H9 (cell line): Measurements from ENCODE around the gene FRZB. TPM values are rescaled to one million over a fixed set of nuclear protein-coding genes. Genes with fewer than 3 reads are reported as not detected.

ENCODE experiments used
- DNase-seq: peaks from one replicate; pipeline ENCODE4 v3.0.0-alpha.2; 2017
- H2AFZ ChIP-seq: one replicate; pipeline ENCODE4 v1.6.1; 2013; ENCODE audit warnings: mild to moderate bottlenecking, low read length, control low read depth, moderate library complexity
- H2AK5ac ChIP-seq: 2 replicates; pipeline ENCODE4 v1.6.1; 2013; ENCODE audit warnings: low read length, control low read depth, mixed read lengths; ENCODE audit not compliant: insufficient read length
- H2BK120ac ChIP-seq: one replicate; pipeline ENCODE4 v1.6.1; 2013; ENCODE audit warnings: low read depth, mild to moderate bottlenecking, low read length, control low read depth, inconsistent platforms; ENCODE audit not compliant: poor library complexity, severe bottlenecking
- H2BK12ac ChIP-seq: 2 replicates; pipeline ENCODE4 v1.6.1; 2013; ENCODE audit warnings: low read length, control low read depth, mixed read lengths, low read depth; ENCODE audit not compliant: insufficient read length
- H2BK15ac ChIP-seq: 2 replicates; pipeline ENCODE4 v1.6.1; 2013; ENCODE audit warnings: low read depth, low read length, control low read depth
- H2BK20ac ChIP-seq: one replicate; pipeline ENCODE4 v1.6.1; 2013; ENCODE audit warnings: low read depth, mild to moderate bottlenecking, low read length, control low read depth, inconsistent platforms; ENCODE audit not compliant: poor library complexity, severe bottlenecking
- H2BK5ac ChIP-seq: 2 replicates; pipeline ENCODE4 v1.6.1; 2013; ENCODE audit warnings: low read length, control low read depth, mixed read lengths; ENCODE audit not compliant: insufficient read length
- H3K14ac ChIP-seq: 2 replicates; pipeline ENCODE4 v1.6.1; 2013; ENCODE audit warnings: low read length, control low read depth; ENCODE audit not compliant: insufficient read depth
- H3K18ac ChIP-seq: 2 replicates; pipeline ENCODE4 v1.6.1; 2013; ENCODE audit warnings: low read depth, mild to moderate bottlenecking, mixed read lengths, low read length, control low read depth; ENCODE audit not compliant: insufficient read length
- H3K23ac ChIP-seq: 2 replicates; pipeline ENCODE4 v1.6.1; 2013; ENCODE audit warnings: low read length, control low read depth, mixed read lengths, low read depth; ENCODE audit not compliant: insufficient read length
- H3K23me2 ChIP-seq: 2 replicates; pipeline ENCODE4 v1.6.1; 2013; ENCODE audit warnings: low read depth, mild to moderate bottlenecking, mixed read lengths, low read length, control low read depth; ENCODE audit not compliant: insufficient read length, poor library complexity, severe bottlenecking
- H3K27ac ChIP-seq: 2 replicates; pipeline ENCODE4 v1.5.1; 2013; ENCODE audit warnings: low read length, control low read depth, mixed read lengths, low read depth; ENCODE audit not compliant: insufficient read length
- H3K27me3 ChIP-seq: 2 replicates; pipeline ENCODE4 v1.6.1; 2013; ENCODE audit warnings: low read length, control low read depth, inconsistent platforms; ENCODE audit not compliant: insufficient read depth
- H3K4ac ChIP-seq: 2 replicates; pipeline ENCODE4 v1.6.1; 2013; ENCODE audit warnings: low read depth, mild to moderate bottlenecking, control low read depth, inconsistent platforms, low read length, moderate library complexity
- H3K4me1 ChIP-seq: 2 replicates; pipeline ENCODE4 v1.6.1; 2013; ENCODE audit warnings: low read length, control low read depth, inconsistent platforms; ENCODE audit not compliant: insufficient read depth
- H3K4me2 ChIP-seq: 2 replicates; pipeline ENCODE4 v1.6.1; 2013; ENCODE audit warnings: low read length, control low read depth, mixed read lengths; ENCODE audit not compliant: insufficient read length, insufficient read depth
- H3K56ac ChIP-seq: 2 replicates; pipeline ENCODE4 v1.6.1; 2013; ENCODE audit warnings: low read depth, mild to moderate bottlenecking, mixed read lengths, low read length, control low read depth; ENCODE audit not compliant: insufficient read length
- H3K79me1 ChIP-seq: 2 replicates; pipeline ENCODE4 v1.6.1; 2013; ENCODE audit warnings: low read depth, mild to moderate bottlenecking, moderate library complexity, low read length, control low read depth, inconsistent platforms; ENCODE audit not compliant: insufficient read depth, poor library complexity, severe bottlenecking
- H3K79me2 ChIP-seq: 2 replicates; pipeline ENCODE4 v1.6.1; 2013; ENCODE audit warnings: low read length, control low read depth, inconsistent platforms; ENCODE audit not compliant: insufficient read depth
- H3K9ac ChIP-seq: 2 replicates; pipeline ENCODE4 v1.6.1; 2013; ENCODE audit warnings: low read length, control low read depth, mixed read lengths; ENCODE audit not compliant: insufficient read length; ENCODE audit errors: extremely low read depth
- H3K9me3 ChIP-seq: one replicate; pipeline ENCODE4 v1.6.1; 2013; ENCODE audit warnings: low read depth, low read length, inconsistent platforms; ENCODE audit not compliant: control insufficient read depth
- H3T11ph ChIP-seq: one replicate; pipeline ENCODE4 v1.6.1; 2013; ENCODE audit warnings: mild to moderate bottlenecking, low read length, control low read depth, inconsistent platforms
- H4K20me1 ChIP-seq: one replicate; pipeline ENCODE4 v1.6.1; 2013; ENCODE audit not compliant: control insufficient read depth, insufficient read length, insufficient read depth
- H4K5ac ChIP-seq: 2 replicates; pipeline ENCODE4 v1.6.1; 2013; ENCODE audit warnings: low read depth, mild to moderate bottlenecking, mixed read lengths, low read length, control low read depth; ENCODE audit not compliant: insufficient read length
- H4K8ac ChIP-seq: replicated peaks from 2 replicates; pipeline ENCODE4 v1.6.1; 2013; ENCODE audit warnings: low read length, control low read depth, mixed read lengths, low read depth; ENCODE audit not compliant: insufficient read length
- H4K91ac ChIP-seq: 2 replicates; pipeline ENCODE4 v1.6.1; 2013; ENCODE audit warnings: low read depth, mild to moderate bottlenecking, moderate library complexity, mixed read lengths, low read length, control low read depth; ENCODE audit not compliant: insufficient read length
- H3K27ac Mint-ChIP-seq, 3 experiments: 2 replicates in 2 of 3; 3 replicates in 1 of 3; pipeline ENCODE4 v1.8.0; 2020 to 2021; ENCODE audit warnings: mixed read lengths in 3 of 3, mild to moderate bottlenecking in 1 of 3, moderate library complexity in 1 of 3
- H3K27me3 Mint-ChIP-seq: 2 replicates; pipeline ENCODE4 v1.8.0; 2021; ENCODE audit warnings: low read depth, mild to moderate bottlenecking, moderate library complexity, mixed read lengths
- H3K36me3 Mint-ChIP-seq, 3 experiments: 2 replicates in 2 of 3; 3 replicates in 1 of 3; pipeline ENCODE4 v1.8.0; 2020 to 2021; ENCODE audit warnings: low read depth in 3 of 3, mixed read lengths in 3 of 3; ENCODE audit not compliant: insufficient read depth in 1 of 3
- H3K4me1 Mint-ChIP-seq, 2 experiments: 2 replicates each; pipeline ENCODE4 v1.8.0; 2020; ENCODE audit warnings: mixed read lengths in 2 of 2
- H3K4me3 Mint-ChIP-seq, 2 experiments: 2 replicates in 1 of 2; 3 replicates in 1 of 2; pipeline ENCODE4 v1.8.0; 2020 to 2021; ENCODE audit warnings: mild to moderate bottlenecking in 2 of 2, mixed read lengths in 2 of 2, moderate library complexity in 1 of 2
- H3K9me3 Mint-ChIP-seq, 2 experiments: 2 replicates in 1 of 2; 3 replicates in 1 of 2; pipeline ENCODE4 v1.8.0; 2020; ENCODE audit warnings: mild to moderate bottlenecking in 2 of 2, mixed read lengths in 2 of 2, moderate library complexity in 1 of 2
- CTCF ChIP-seq: fragments of 200-600 bp; sonication (generic); conservative IDR thresholded peaks from 3 replicates; pipeline ENCODE4 v1.8.0; 2021; ENCODE audit warnings: antibody characterized with exemption, mild to moderate bottlenecking
- WGBS: extraction: QIAGEN DNeasy Blood & Tissue Kit; methylation state at CpG from one replicate; pipeline ENCODE4 v1.1.7; 2013; ENCODE audit warnings: missing lambda C conversion rate, low lambda C conversion rate, mixed read lengths; ENCODE audit not compliant: insufficient read length; ENCODE audit errors: extremely low coverage; 5-methylcytosine and 5-hydroxymethylcytosine counted together
- total RNA-seq: library from RNA; stranded (reverse); gene quantifications from 2 replicates; pipeline ENCODE4 v1.2.1, GENCODE V29; 2021

Gene FRZB
- total RNA-seq, 1 experiment from 2014 or later, result 1.1 TPM

- TF ChIP-seq CTCF, result no peak
Observed at GRCh38 chr2:182887093-182887492, 20.7 kb upstream of the FRZB start.

More at GRCh38 chr2:182887093-182887492, 20.7 kb upstream of the FRZB start:
- H2BK20ac ChIP-seq, result no peak overlapping the region
- H3K79me2 ChIP-seq, result no peaks in the 10 kb centered on the region
- H4K8ac ChIP-seq, result no peak overlapping the region
- no peak overlapping the region for H3K56ac ChIP-seq
- no peaks in the 10 kb centered on the region for H3K4me1 ChIP-seq
- H3K9me3 Mint-ChIP-seq, result no peaks in the 10 kb centered on the region
- no peak overlapping the region for H3K4ac ChIP-seq
- H3K36me3 Mint-ChIP-seq, result no peaks in the 10 kb centered on the region
- no peak overlapping the region for H2BK12ac ChIP-seq
- H3K27ac ChIP-seq, result no peak overlapping the region
- H4K20me1 ChIP-seq, result no peaks in the 10 kb centered on the region
- no peak overlapping the region for H3K23ac ChIP-seq
- no peak overlapping the region for H2BK5ac ChIP-seq
- H3K27ac Mint-ChIP-seq, result no peak overlapping the region
- no peak overlapping the region for H2AK5ac ChIP-seq
- H3K9me3 ChIP-seq, result no peaks in the 10 kb centered on the region
- no peak overlapping the region for H3K9ac ChIP-seq
- no peak overlapping the region for H3T11ph ChIP-seq
- no peak overlapping the region for H3K18ac ChIP-seq
- H3K4me2 ChIP-seq, result no peak overlapping the region
- no CpG with 5 or more reads among the region's 6 CpGs for WGBS
- no peak overlapping the region for H4K91ac ChIP-seq
- H3K14ac ChIP-seq, result no peak overlapping the region
- 0 out of 4 replicates have a peak, but pooled peaks cover 0 to 6% of the 10 kb centered on the region in 2 experiments for H3K4me1 Mint-ChIP-seq
- peaks cover 2% of the 10 kb centered on the region; the same call in 1 of the 2 replicates for H3K27me3 Mint-ChIP-seq
- no peak overlapping the region for H3K4me3 Mint-ChIP-seq
- no peak overlapping the region for H2BK15ac ChIP-seq
- no peaks in the 10 kb centered on the region for H3K23me2 ChIP-seq
- H4K5ac ChIP-seq, result no peak overlapping the region
- H2BK120ac ChIP-seq, result no peak overlapping the region
- no peaks in the 10 kb centered on the region for H3K79me1 ChIP-seq
- H2AFZ ChIP-seq, result no peak overlapping the region
- no peaks in the 10 kb centered on the region for H3K27me3 ChIP-seq
- DNase-seq, result no peak
